ENCODE data around the gene MRPS27.
"Not testable (repeated sequence)": the region's sequence is repeated elsewhere in the genome, so short reads cannot be mapped to it uniquely, and the experiment has no call there.

MRPS27 gene

GRCh38 chr5:72179028-72179815, 140.8 kb downstream of the MRPS27 start:
- H3K9me3 ChIP-seq (ENCODE audit: control insufficient read depth, insufficient read depth, low read length) = no peaks in the 10 kb centered on the region
- no CpG with 5 or more reads among the region's 29 CpGs for WGBS (ENCODE audit: insufficient coverage, insufficient read length)
- H3K36me3 ChIP-seq (ENCODE audit: control insufficient read depth, insufficient read depth, low read length) = no peaks in the 10 kb centered on the region
- H3K4me1 ChIP-seq (ENCODE audit: control insufficient read depth, insufficient read depth, low read length) = peaks cover 5% of the 10 kb centered on the region
- no peaks in the 10 kb centered on the region for H3K27me3 ChIP-seq (ENCODE audit: control insufficient read depth, insufficient read depth, low read length)
- DNase-seq (ENCODE audit: low read depth, low spot score) = no peak
- no peak overlapping the region for H3K4me3 ChIP-seq (ENCODE audit: low read length)
- H3K27ac ChIP-seq (ENCODE audit: low read length) = no peak overlapping the region

- Histone ChIP-seq H3K9me3 (ENCODE audit: control insufficient read depth, insufficient read depth, low read length) (no peaks in the 10 kb centered on the region), H3K4me1 (ENCODE audit: control insufficient read depth, insufficient read depth, low read length) (peaks cover 1% of the 10 kb centered on the region; the same call in 1 of the 2 replicates), H3K27ac (ENCODE audit: low read length) (no peak overlapping the region), H3K4me3 (ENCODE audit: low read length) (no peak overlapping the region), H3K27me3 (ENCODE audit: control insufficient read depth, insufficient read depth, low read length) (no peaks in the 10 kb centered on the region), H3K36me3 (ENCODE audit: control insufficient read depth, insufficient read depth, low read length) (no peaks in the 10 kb centered on the region)
- no CpG with 5 or more reads among the region's 3 CpGs for WGBS (ENCODE audit: insufficient coverage, insufficient read length)
- DNase-seq (ENCODE audit: low read depth, low spot score) = no peak
These were observed 142.5 kb downstream of the MRPS27 start for GRCh38 chr5:72177538-72177937.

- Histone ChIP-seq H3K4me1 (ENCODE audit: control insufficient read depth, insufficient read depth, low read length) (peaks cover 3% of the 10 kb centered on the region), H3K27me3 (ENCODE audit: control insufficient read depth, insufficient read depth, low read length) (no peaks in the 10 kb centered on the region), H3K9me3 (ENCODE audit: control insufficient read depth, insufficient read depth, low read length) (no peaks in the 10 kb centered on the region), H3K4me3 (ENCODE audit: low read length) (no peak overlapping the region), H3K27ac (ENCODE audit: low read length) (no peak overlapping the region), H3K36me3 (ENCODE audit: control insufficient read depth, insufficient read depth, low read length) (no peaks in the 10 kb centered on the region)
- no peak for DNase-seq (ENCODE audit: low read depth, low spot score)
- WGBS (ENCODE audit: insufficient coverage, insufficient read length) = no CpG with 5 or more reads among the region's 4 CpGs
These were observed 147.3 kb downstream of the MRPS27 start for GRCh38 chr5:72172786-72173185.

- Histone ChIP-seq H3K9me3 (ENCODE audit: control insufficient read depth, insufficient read depth, low read length) (no peaks in the 10 kb centered on the region), H3K27me3 (ENCODE audit: control insufficient read depth, insufficient read depth, low read length) (no peaks in the 10 kb centered on the region), H3K36me3 (ENCODE audit: control insufficient read depth, insufficient read depth, low read length) (no peaks in the 10 kb centered on the region), H3K4me3 (ENCODE audit: low read length) (no peak overlapping the region), H3K27ac (ENCODE audit: low read length) (no peak overlapping the region), H3K4me1 (ENCODE audit: control insufficient read depth, insufficient read depth, low read length) (peaks cover 4% of the 10 kb centered on the region)
- WGBS (ENCODE audit: insufficient coverage, insufficient read length) = no CpG with 5 or more reads among the region's 6 CpGs
- no peak for DNase-seq (ENCODE audit: low read depth, low spot score)
These were observed 148.4 kb downstream of the MRPS27 start for GRCh38 chr5:72171667-72172066.

GRCh38 chr5:72171181-72171580, 148.9 kb downstream of the MRPS27 start:
- not testable (repeated sequence) for H3K36me3 ChIP-seq (ENCODE audit: control insufficient read depth, insufficient read depth, low read length); H3K9me3 ChIP-seq (ENCODE audit: control insufficient read depth, insufficient read depth, low read length)
- WGBS (ENCODE audit: insufficient coverage, insufficient read length) = no CpG with 5 or more reads among the region's 3 CpGs

GRCh38 chr5:72170101-72170500, 149.9 kb downstream of the MRPS27 start:
- Histone ChIP-seq H3K27me3 (ENCODE audit: control insufficient read depth, insufficient read depth, low read length) (no peaks in the 10 kb centered on the region), H3K4me1 (ENCODE audit: control insufficient read depth, insufficient read depth, low read length) (peaks cover 7% of the 10 kb centered on the region), H3K27ac (ENCODE audit: low read length) (no peak overlapping the region), H3K4me3 (ENCODE audit: low read length) (no peak overlapping the region), H3K9me3 (ENCODE audit: control insufficient read depth, insufficient read depth, low read length) (no peaks in the 10 kb centered on the region), H3K36me3 (ENCODE audit: control insufficient read depth, insufficient read depth, low read length) (no peaks in the 10 kb centered on the region)
- WGBS (ENCODE audit: insufficient coverage, insufficient read length) = no CpG with 5 or more reads among the region's 2 CpGs
- DNase-seq (ENCODE audit: low read depth, low spot score) = no peak

More at GRCh38 chr5:72171181-72171580, 148.9 kb downstream of the MRPS27 start:
- not testable (repeated sequence) for H3K4me1 ChIP-seq (ENCODE audit: control insufficient read depth, insufficient read depth, low read length); H3K27me3 ChIP-seq (ENCODE audit: control insufficient read depth, insufficient read depth, low read length); H3K4me3 ChIP-seq (ENCODE audit: low read length); H3K27ac ChIP-seq (ENCODE audit: low read length); DNase-seq (ENCODE audit: low read depth, low spot score)
